ENCODE data around the gene TASP1.

TASP1 gene

DNA sequence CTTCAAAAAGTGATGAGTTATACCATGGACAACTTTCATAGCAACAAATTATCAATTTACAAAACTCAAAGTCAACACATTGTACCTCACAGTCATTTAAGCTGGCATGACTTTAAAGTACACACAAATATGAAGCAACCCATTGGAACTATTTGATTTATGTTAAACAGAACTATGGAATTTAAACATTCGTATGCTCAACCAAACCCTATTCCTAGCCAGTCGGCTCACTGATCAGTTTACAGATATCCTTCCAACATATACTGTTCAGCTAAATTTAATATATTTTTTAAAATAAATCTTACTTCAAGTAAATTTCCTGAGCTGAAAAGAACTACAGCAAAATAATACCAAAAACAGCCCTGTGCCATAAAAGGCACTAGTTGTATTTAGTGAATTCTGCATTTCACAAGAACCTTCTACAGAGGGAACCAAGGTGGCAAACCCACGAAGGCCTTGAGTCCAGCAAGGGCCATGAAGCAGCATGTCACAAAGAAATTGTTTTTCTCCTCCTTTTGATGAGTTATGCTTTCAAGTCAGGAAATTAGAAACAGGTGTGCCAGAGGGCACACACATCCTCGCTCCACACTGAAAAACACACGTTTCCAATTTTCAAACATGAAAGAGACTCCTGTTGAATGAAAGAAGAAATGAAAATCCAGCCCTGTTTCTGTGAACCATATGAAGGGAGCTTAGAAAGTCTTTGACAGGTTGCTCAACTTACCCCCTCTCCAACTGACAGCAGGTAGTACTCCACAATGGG lies 122.8 kb downstream of the TASP1 start:
- Histone ChIP-seq H3K4me3 (ENCODE audit: low read length in 2 of 2) (no peak overlapping the region), H3K27ac (ENCODE audit: low read depth in 2 of 2, low read length in 2 of 2) (no peak overlapping the region), H3K9me3 (ENCODE audit: control insufficient read depth in 2 of 2, low read length in 2 of 2) (no peaks in the 10 kb centered on the region), H3K27me3 (ENCODE audit: control insufficient read depth in 2 of 2, insufficient read depth in 2 of 2, low read length in 2 of 2) (no peaks in the 10 kb centered on the region), H3K36me3 (ENCODE audit: control insufficient read depth in 2 of 2, insufficient read depth in 2 of 2, low read length in 2 of 2) (no peaks in the 10 kb centered on the region), H3K9ac (ENCODE audit: low read depth in 1 of 2, low read length in 2 of 2) (no peak overlapping the region), H3K4me1 (ENCODE audit: control insufficient read depth in 2 of 2, insufficient read depth in 2 of 2, low read length in 2 of 2) (no peaks in the 10 kb centered on the region)

DNA sequence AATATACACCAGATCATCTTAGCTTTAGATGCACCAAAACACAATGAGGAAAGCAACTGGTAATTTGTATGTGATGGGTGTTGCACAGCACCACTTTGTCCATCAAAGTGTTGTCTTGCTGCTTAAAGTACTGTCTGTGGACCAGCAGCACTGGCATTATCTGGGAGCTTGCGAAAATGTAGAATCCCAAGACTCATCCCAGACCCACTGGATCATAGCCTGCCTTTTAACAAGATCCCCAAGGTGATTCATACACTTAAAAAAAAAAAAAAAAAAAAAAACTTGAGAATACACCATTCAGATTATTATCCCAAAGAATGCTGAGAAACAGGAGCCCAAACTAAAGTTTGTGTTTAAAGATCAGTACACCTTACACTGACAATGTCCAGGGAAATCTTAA lies 123.4 kb downstream of the TASP1 start:
- no peak overlapping the region for H3K27ac ChIP-seq (ENCODE audit: low read depth in 2 of 2, low read length in 2 of 2)
- H3K36me3 ChIP-seq (ENCODE audit: control insufficient read depth in 2 of 2, insufficient read depth in 2 of 2, low read length in 2 of 2): no peaks in the 10 kb centered on the region
- H3K4me1 ChIP-seq (ENCODE audit: control insufficient read depth in 2 of 2, insufficient read depth in 2 of 2, low read length in 2 of 2): no peaks in the 10 kb centered on the region
- H3K9ac ChIP-seq (ENCODE audit: low read depth in 1 of 2, low read length in 2 of 2): no peak overlapping the region
- no peaks in the 10 kb centered on the region for H3K9me3 ChIP-seq (ENCODE audit: control insufficient read depth in 2 of 2, low read length in 2 of 2)
- H3K27me3 ChIP-seq (ENCODE audit: control insufficient read depth in 2 of 2, insufficient read depth in 2 of 2, low read length in 2 of 2): no peaks in the 10 kb centered on the region
- no peak overlapping the region for H3K4me3 ChIP-seq (ENCODE audit: low read length in 2 of 2)

- H3K27me3 ChIP-seq (ENCODE audit: control insufficient read depth in 2 of 2, insufficient read depth in 2 of 2, low read length in 2 of 2): no peaks in the 10 kb centered on the region
- H3K4me1 ChIP-seq (ENCODE audit: control insufficient read depth in 2 of 2, insufficient read depth in 2 of 2, low read length in 2 of 2): no peaks in the 10 kb centered on the region
- no peak overlapping the region for H3K27ac ChIP-seq (ENCODE audit: low read depth in 2 of 2, low read length in 2 of 2)
- H3K4me3 ChIP-seq (ENCODE audit: low read length in 2 of 2): no peak overlapping the region
- H3K36me3 ChIP-seq (ENCODE audit: control insufficient read depth in 2 of 2, insufficient read depth in 2 of 2, low read length in 2 of 2): no peaks in the 10 kb centered on the region
- H3K9ac ChIP-seq (ENCODE audit: low read depth in 1 of 2, low read length in 2 of 2): no peak overlapping the region
- H3K9me3 ChIP-seq (ENCODE audit: control insufficient read depth in 2 of 2, low read length in 2 of 2): no peaks in the 10 kb centered on the region
These were observed 127.8 kb downstream of the TASP1 start for GRCh38 chr20:13510837-13511488.

- Histone ChIP-seq H3K27me3 (ENCODE audit: control insufficient read depth in 2 of 2, insufficient read depth in 2 of 2, low read length in 2 of 2) (no peaks in the 10 kb centered on the region), H3K27ac (ENCODE audit: low read depth in 2 of 2, low read length in 2 of 2) (no peak overlapping the region), H3K4me3 (ENCODE audit: low read length in 2 of 2) (no peak overlapping the region), H3K36me3 (ENCODE audit: control insufficient read depth in 2 of 2, insufficient read depth in 2 of 2, low read length in 2 of 2) (no peaks in the 10 kb centered on the region), H3K9me3 (ENCODE audit: control insufficient read depth in 2 of 2, low read length in 2 of 2) (no peaks in the 10 kb centered on the region), H3K9ac (ENCODE audit: low read depth in 1 of 2, low read length in 2 of 2) (no peak overlapping the region), H3K4me1 (ENCODE audit: control insufficient read depth in 2 of 2, insufficient read depth in 2 of 2, low read length in 2 of 2) (no peaks in the 10 kb centered on the region)
These were observed 131.1 kb downstream of the TASP1 start for GRCh38 chr20:13507646-13508045.

- H3K36me3 ChIP-seq (ENCODE audit: control insufficient read depth in 2 of 2, insufficient read depth in 2 of 2, low read length in 2 of 2): peaks cover 0 to 2% of the 10 kb centered on the region in 2 donors
- no peak overlapping the region for H3K4me3 ChIP-seq (ENCODE audit: low read length in 2 of 2)
- H3K4me1 ChIP-seq (ENCODE audit: control insufficient read depth in 2 of 2, insufficient read depth in 2 of 2, low read length in 2 of 2): no peaks in the 10 kb centered on the region
- H3K9me3 ChIP-seq (ENCODE audit: control insufficient read depth in 2 of 2, low read length in 2 of 2): peaks cover 0 to 2% of the 10 kb centered on the region in 2 donors
- no peaks in the 10 kb centered on the region for H3K27me3 ChIP-seq (ENCODE audit: control insufficient read depth in 2 of 2, insufficient read depth in 2 of 2, low read length in 2 of 2)
- H3K27ac ChIP-seq (ENCODE audit: low read depth in 2 of 2, low read length in 2 of 2): no peak overlapping the region
- no peak overlapping the region for H3K9ac ChIP-seq (ENCODE audit: low read depth in 1 of 2, low read length in 2 of 2)
These were observed 137.2 kb downstream of the TASP1 start for GRCh38 chr20:13501500-13501899.

GRCh38 chr20:13494019-13494418 lies 144.7 kb downstream of the TASP1 start:
- no peaks in the 10 kb centered on the region for H3K36me3 ChIP-seq (ENCODE audit: control insufficient read depth in 2 of 2, insufficient read depth in 2 of 2, low read length in 2 of 2)
- no peak overlapping the region for H3K4me3 ChIP-seq (ENCODE audit: low read length in 2 of 2)
- H3K9ac ChIP-seq (ENCODE audit: low read depth in 1 of 2, low read length in 2 of 2): no peak overlapping the region
- no peaks in the 10 kb centered on the region for H3K4me1 ChIP-seq (ENCODE audit: control insufficient read depth in 2 of 2, insufficient read depth in 2 of 2, low read length in 2 of 2)
- no peaks in the 10 kb centered on the region for H3K27me3 ChIP-seq (ENCODE audit: control insufficient read depth in 2 of 2, insufficient read depth in 2 of 2, low read length in 2 of 2)
- no peak overlapping the region for H3K27ac ChIP-seq (ENCODE audit: low read depth in 2 of 2, low read length in 2 of 2)
- no peaks in the 10 kb centered on the region for H3K9me3 ChIP-seq (ENCODE audit: control insufficient read depth in 2 of 2, low read length in 2 of 2)

GRCh38 chr20:13493143-13493542 lies 145.6 kb downstream of the TASP1 start:
- Histone ChIP-seq H3K27ac (ENCODE audit: low read depth in 2 of 2, low read length in 2 of 2) (no peak overlapping the region), H3K9ac (ENCODE audit: low read depth in 1 of 2, low read length in 2 of 2) (no peak overlapping the region), H3K4me3 (ENCODE audit: low read length in 2 of 2) (no peak overlapping the region), H3K27me3 (ENCODE audit: control insufficient read depth in 2 of 2, insufficient read depth in 2 of 2, low read length in 2 of 2) (no peaks in the 10 kb centered on the region), H3K9me3 (ENCODE audit: control insufficient read depth in 2 of 2, low read length in 2 of 2) (no peaks in the 10 kb centered on the region), H3K36me3 (ENCODE audit: control insufficient read depth in 2 of 2, insufficient read depth in 2 of 2, low read length in 2 of 2) (no peaks in the 10 kb centered on the region), H3K4me1 (ENCODE audit: control insufficient read depth in 2 of 2, insufficient read depth in 2 of 2, low read length in 2 of 2) (no peaks in the 10 kb centered on the region)

GRCh38 chr20:13492001-13492481 lies 146.7 kb downstream of the TASP1 start:
- Histone ChIP-seq H3K4me1 (ENCODE audit: control insufficient read depth in 2 of 2, insufficient read depth in 2 of 2, low read length in 2 of 2) (no peaks in the 10 kb centered on the region), H3K9me3 (ENCODE audit: control insufficient read depth in 2 of 2, low read length in 2 of 2) (no peaks in the 10 kb centered on the region)

DNA sequence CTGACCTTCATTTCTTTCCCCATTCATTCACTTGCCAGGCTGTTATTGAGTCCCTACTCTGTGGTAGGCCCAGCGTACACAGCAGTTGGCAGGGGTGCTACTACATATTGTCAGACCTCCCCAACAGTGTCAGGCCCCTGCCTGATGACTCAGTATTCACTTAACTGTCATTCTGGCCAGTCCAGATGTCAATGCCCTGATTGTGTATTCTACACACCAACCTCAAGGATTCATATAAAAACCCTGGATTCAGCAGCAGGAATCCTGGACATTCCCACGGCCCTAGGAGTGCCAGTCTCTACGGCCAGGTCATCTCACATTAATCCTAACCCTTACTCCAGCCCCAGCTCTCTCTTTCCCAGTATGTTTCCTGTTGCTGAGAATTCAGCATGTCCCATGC lies 151.5 kb downstream of the TASP1 start:
- H3K4me1 ChIP-seq (ENCODE audit: control insufficient read depth in 2 of 2, insufficient read depth in 2 of 2, low read length in 2 of 2): no peaks in the 10 kb centered on the region
- H3K9ac ChIP-seq (ENCODE audit: low read depth in 1 of 2, low read length in 2 of 2): no peak overlapping the region
- no peaks in the 10 kb centered on the region for H3K9me3 ChIP-seq (ENCODE audit: control insufficient read depth in 2 of 2, low read length in 2 of 2)
- H3K27me3 ChIP-seq (ENCODE audit: control insufficient read depth in 2 of 2, insufficient read depth in 2 of 2, low read length in 2 of 2): no peaks in the 10 kb centered on the region
- no peak overlapping the region for H3K27ac ChIP-seq (ENCODE audit: low read depth in 2 of 2, low read length in 2 of 2)
- H3K36me3 ChIP-seq (ENCODE audit: control insufficient read depth in 2 of 2, insufficient read depth in 2 of 2, low read length in 2 of 2): peaks cover 3% of the 10 kb centered on the region in 2 donors
- no peak overlapping the region for H3K4me3 ChIP-seq (ENCODE audit: low read length in 2 of 2)

More at GRCh38 chr20:13492001-13492481, 146.7 kb downstream of the TASP1 start:
- Histone ChIP-seq H3K36me3 (ENCODE audit: control insufficient read depth in 2 of 2, insufficient read depth in 2 of 2, low read length in 2 of 2) (no peaks in the 10 kb centered on the region), H3K9ac (ENCODE audit: low read depth in 1 of 2, low read length in 2 of 2) (no peak overlapping the region), H3K27ac (ENCODE audit: low read depth in 2 of 2, low read length in 2 of 2) (no peak overlapping the region), H3K4me3 (ENCODE audit: low read length in 2 of 2) (no peak overlapping the region), H3K27me3 (ENCODE audit: control insufficient read depth in 2 of 2, insufficient read depth in 2 of 2, low read length in 2 of 2) (no peaks in the 10 kb centered on the region)

DNA sequence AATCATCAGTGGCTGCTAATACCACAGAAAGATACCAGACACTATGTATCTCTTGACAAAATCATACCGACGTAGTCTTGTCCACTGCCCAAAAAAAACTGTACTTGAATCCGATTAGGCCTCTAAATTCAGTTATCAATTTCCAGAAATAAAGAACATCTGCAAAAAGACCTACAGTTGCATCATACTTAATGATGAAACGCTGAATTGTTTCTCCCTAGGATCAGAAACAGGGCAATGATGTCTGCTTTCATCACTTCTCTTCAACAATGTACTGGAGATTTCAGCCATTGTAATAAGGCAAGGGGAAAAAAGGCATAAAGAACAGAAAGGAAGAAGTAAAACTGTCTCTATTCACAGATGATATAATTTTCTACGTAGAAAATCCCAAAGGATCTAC lies 152.0 kb downstream of the TASP1 start:
- peaks cover 4 to 5% of the 10 kb centered on the region in 2 donors for H3K36me3 ChIP-seq (ENCODE audit: control insufficient read depth in 2 of 2, insufficient read depth in 2 of 2, low read length in 2 of 2)

More for the DNA sequence above, 152.0 kb downstream of the TASP1 start:
- no peaks in the 10 kb centered on the region for H3K9me3 ChIP-seq (ENCODE audit: control insufficient read depth in 2 of 2, low read length in 2 of 2)
- no peaks in the 10 kb centered on the region for H3K27me3 ChIP-seq (ENCODE audit: control insufficient read depth in 2 of 2, insufficient read depth in 2 of 2, low read length in 2 of 2)
- H3K27ac ChIP-seq (ENCODE audit: low read depth in 2 of 2, low read length in 2 of 2): no peak overlapping the region
- H3K4me1 ChIP-seq (ENCODE audit: control insufficient read depth in 2 of 2, insufficient read depth in 2 of 2, low read length in 2 of 2): no peaks in the 10 kb centered on the region
- H3K4me3 ChIP-seq (ENCODE audit: low read length in 2 of 2): no peak overlapping the region
- H3K9ac ChIP-seq (ENCODE audit: low read depth in 1 of 2, low read length in 2 of 2): no peak overlapping the region

Data from mucosa of rectum (tissue), 2 donors.